ENCODE measurements around the gene TEF. TPM values are rescaled to one million over a fixed set of nuclear protein-coding genes. Genes with fewer than 3 reads are reported as not detected.

TEF gene
- polyA plus RNA-seq, 1 of the 3 experiments (the other 2 are of a cell fraction): 3.6 TPM

DNA sequence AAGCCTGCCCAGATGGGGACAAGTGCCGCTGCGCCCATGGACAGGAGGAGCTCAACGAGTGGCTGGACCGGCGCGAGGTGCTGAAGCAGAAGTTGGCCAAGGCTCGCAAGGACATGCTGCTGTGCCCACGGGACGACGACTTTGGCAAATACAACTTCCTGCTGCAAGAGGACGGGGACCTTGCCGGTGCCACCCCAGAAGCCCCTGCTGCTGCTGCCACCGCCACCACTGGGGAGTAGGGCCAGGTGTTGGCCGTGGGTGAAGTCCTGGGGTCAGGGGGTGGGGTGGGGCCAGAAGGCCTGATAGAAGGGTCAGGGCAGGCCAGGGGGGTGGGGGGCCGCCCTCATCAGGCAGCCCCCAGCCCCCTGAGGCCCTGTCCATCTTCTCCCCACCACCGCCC, 24.6 kb upstream of the TEF start (continued):
- TF ChIP-seq, protein P1, sequence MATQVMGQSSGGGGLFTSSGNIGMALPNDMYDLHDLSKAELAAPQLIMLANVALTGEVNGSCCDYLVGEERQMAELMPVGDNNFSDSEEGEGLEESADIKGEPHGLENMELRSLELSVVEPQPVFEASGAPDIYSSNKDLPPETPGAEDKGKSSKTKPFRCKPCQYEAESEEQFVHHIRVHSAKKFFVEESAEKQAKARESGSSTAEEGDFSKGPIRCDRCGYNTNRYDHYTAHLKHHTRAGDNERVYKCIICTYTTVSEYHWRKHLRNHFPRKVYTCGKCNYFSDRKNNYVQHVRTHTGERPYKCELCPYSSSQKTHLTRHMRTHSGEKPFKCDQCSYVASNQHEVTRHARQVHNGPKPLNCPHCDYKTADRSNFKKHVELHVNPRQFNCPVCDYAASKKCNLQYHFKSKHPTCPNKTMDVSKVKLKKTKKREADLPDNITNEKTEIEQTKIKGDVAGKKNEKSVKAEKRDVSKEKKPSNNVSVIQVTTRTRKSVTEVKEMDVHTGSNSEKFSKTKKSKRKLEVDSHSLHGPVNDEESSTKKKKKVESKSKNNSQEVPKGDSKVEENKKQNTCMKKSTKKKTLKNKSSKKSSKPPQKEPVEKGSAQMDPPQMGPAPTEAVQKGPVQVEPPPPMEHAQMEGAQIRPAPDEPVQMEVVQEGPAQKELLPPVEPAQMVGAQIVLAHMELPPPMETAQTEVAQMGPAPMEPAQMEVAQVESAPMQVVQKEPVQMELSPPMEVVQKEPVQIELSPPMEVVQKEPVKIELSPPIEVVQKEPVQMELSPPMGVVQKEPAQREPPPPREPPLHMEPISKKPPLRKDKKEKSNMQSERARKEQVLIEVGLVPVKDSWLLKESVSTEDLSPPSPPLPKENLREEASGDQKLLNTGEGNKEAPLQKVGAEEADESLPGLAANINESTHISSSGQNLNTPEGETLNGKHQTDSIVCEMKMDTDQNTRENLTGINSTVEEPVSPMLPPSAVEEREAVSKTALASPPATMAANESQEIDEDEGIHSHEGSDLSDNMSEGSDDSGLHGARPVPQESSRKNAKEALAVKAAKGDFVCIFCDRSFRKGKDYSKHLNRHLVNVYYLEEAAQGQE (IDR thresholded peaks at IDR 0.05; ENCODE audit: low read depth, low read length): no peak
- TF ChIP-seq TEAD4 (IDR thresholded peaks at IDR 0.05; ENCODE audit: borderline replicate concordance, insufficient read depth) (no peak), CHD2 (IDR thresholded peaks at IDR 0.05; ENCODE audit: low read length, partially characterized antibody) (no peak), NRF1 (IDR thresholded peaks at IDR 0.05; ENCODE audit: low read depth, low read length) (no peak), SIN3A (IDR thresholded peaks at IDR 0.05; ENCODE audit: borderline replicate concordance, low read depth, low read length) (no peak)

DNA sequence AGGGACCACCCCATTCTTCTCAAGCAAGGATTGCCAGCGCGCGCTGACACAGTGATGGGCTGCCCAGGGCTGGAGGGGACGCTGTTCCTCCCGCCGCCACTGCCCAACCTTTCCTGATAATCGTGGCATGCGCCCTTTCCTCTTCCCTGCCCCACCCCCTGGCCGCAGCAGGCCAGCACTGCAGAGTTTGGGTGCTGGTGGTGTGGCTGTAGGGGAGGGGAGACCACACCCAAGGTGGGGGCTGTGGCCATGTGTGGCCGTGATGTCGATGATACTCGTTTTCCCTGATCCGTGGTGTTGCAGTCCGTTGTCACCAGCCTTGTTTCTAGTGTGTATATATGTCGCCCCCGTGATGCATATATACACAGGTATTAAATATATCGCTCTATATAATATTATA, 22.8 kb upstream of the TEF start:
- H3K9me2 ChIP-seq: no peaks in the 10 kb centered on the region
- no peak overlapping the region for H3K9ac ChIP-seq
- H3K27me3 ChIP-seq (ENCODE audit: insufficient read depth): no peaks in the 10 kb centered on the region
- no peak overlapping the region for H3K4me2 ChIP-seq
- ChIA-PET POLR2A (no interaction called here), CTCF (no interaction called here)
- no peak overlapping the region for H3K27ac ChIP-seq (ENCODE audit: low read depth in 2 of 2, low read length in 1 of 2)
- H3K36me3 ChIP-seq (replicated peaks in 1 of 2; ENCODE audit: control insufficient read depth in 1 of 2, insufficient read depth in 2 of 2, low read length in 1 of 2): peaks cover 0 to 10% of the 10 kb centered on the region in 2 experiments
- H3K9me3 ChIP-seq: no peaks in the 10 kb centered on the region
- WGBS (ENCODE audit: low lambda C conversion rate): 89% methylated on average over 9 of the region's 17 CpGs
- no peak overlapping the region for H2AFZ ChIP-seq (ENCODE audit: low read depth)
- H4K20me1 ChIP-seq (ENCODE audit: insufficient read depth): no peaks in the 10 kb centered on the region
- no peaks in the 10 kb centered on the region for H3F3A ChIP-seq (replicated peaks; ENCODE audit: insufficient read depth)
- H3K4me3 ChIP-seq (ENCODE audit: low read depth in 2 of 2, low read length in 1 of 2): no peak overlapping the region
- DNase-seq: no peak
- H3K4me1 ChIP-seq (ENCODE audit: control insufficient read depth in 1 of 2, insufficient read depth in 2 of 2, low read depth in 1 of 2, low read length in 1 of 2): no peaks in the 10 kb centered on the region
- H3K79me2 ChIP-seq (ENCODE audit: insufficient read depth): no peaks in the 10 kb centered on the region
- TF ChIP-seq, protein P2, sequence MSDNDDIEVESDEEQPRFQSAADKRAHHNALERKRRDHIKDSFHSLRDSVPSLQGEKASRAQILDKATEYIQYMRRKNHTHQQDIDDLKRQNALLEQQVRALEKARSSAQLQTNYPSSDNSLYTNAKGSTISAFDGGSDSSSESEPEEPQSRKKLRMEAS (IDR thresholded peaks at IDR 0.05; ENCODE audit: low read depth): no peak
- TF ChIP-seq, protein P3, sequence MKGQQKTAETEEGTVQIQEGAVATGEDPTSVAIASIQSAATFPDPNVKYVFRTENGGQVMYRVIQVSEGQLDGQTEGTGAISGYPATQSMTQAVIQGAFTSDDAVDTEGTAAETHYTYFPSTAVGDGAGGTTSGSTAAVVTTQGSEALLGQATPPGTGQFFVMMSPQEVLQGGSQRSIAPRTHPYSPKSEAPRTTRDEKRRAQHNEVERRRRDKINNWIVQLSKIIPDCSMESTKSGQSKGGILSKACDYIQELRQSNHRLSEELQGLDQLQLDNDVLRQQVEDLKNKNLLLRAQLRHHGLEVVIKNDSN (IDR thresholded peaks at IDR 0.05; ENCODE audit: borderline replicate concordance, low read depth): no peak
- TF ChIP-seq FOSL2 (IDR thresholded peaks at IDR 0.05; ENCODE audit: borderline replicate concordance, low read depth): no peak
- no peak for TF ChIP-seq SMC3 (IDR thresholded peaks at IDR 0.05; ENCODE audit: low read depth, low read length)
- TF ChIP-seq, protein P4, sequence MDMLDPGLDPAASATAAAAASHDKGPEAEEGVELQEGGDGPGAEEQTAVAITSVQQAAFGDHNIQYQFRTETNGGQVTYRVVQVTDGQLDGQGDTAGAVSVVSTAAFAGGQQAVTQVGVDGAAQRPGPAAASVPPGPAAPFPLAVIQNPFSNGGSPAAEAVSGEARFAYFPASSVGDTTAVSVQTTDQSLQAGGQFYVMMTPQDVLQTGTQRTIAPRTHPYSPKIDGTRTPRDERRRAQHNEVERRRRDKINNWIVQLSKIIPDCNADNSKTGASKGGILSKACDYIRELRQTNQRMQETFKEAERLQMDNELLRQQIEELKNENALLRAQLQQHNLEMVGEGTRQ (IDR thresholded peaks at IDR 0.05; ENCODE audit: borderline replicate concordance, low read depth, low read length): no peak
- no peak for TF ChIP-seq NFIC (IDR thresholded peaks at IDR 0.05; ENCODE audit: borderline replicate concordance)
- TF ChIP-seq, protein P5, sequence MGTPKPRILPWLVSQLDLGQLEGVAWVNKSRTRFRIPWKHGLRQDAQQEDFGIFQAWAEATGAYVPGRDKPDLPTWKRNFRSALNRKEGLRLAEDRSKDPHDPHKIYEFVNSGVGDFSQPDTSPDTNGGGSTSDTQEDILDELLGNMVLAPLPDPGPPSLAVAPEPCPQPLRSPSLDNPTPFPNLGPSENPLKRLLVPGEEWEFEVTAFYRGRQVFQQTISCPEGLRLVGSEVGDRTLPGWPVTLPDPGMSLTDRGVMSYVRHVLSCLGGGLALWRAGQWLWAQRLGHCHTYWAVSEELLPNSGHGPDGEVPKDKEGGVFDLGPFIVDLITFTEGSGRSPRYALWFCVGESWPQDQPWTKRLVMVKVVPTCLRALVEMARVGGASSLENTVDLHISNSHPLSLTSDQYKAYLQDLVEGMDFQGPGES (IDR thresholded peaks at IDR 0.05; ENCODE audit: low read depth, low read length): no peak
- no peak for TF ChIP-seq FOXJ3 (CRISPR knock-in tag; IDR thresholded peaks at IDR 0.05)
- no peak for TF ChIP-seq CHD2 (IDR thresholded peaks at IDR 0.05; ENCODE audit: low read length, partially characterized antibody)
- TF ChIP-seq, protein P1 (IDR thresholded peaks at IDR 0.05; ENCODE audit: low read depth, low read length): no peak
- TF ChIP-seq SIN3A (IDR thresholded peaks at IDR 0.05; ENCODE audit: borderline replicate concordance, low read depth, low read length): no peak
- TF ChIP-seq GABPA (IDR thresholded peaks at IDR 0.05; ENCODE audit: low read depth): no peak
- no peak for TF ChIP-seq MEF2A (IDR thresholded peaks at IDR 0.05; ENCODE audit: borderline replicate concordance, low read depth)
- TF ChIP-seq TAF1 (IDR thresholded peaks at IDR 0.05; ENCODE audit: borderline replicate concordance, low read depth, low read length): no peak
- TF ChIP-seq, protein P6, sequence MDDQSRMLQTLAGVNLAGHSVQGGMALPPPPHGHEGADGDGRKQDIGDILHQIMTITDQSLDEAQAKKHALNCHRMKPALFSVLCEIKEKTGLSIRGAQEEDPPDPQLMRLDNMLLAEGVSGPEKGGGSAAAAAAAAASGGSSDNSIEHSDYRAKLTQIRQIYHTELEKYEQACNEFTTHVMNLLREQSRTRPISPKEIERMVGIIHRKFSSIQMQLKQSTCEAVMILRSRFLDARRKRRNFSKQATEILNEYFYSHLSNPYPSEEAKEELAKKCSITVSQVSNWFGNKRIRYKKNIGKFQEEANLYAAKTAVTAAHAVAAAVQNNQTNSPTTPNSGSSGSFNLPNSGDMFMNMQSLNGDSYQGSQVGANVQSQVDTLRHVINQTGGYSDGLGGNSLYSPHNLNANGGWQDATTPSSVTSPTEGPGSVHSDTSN (IDR thresholded peaks at IDR 0.05): no peak
- TF ChIP-seq RFX5 (IDR thresholded peaks at IDR 0.05; ENCODE audit: low read length): no peak

All from SK-N-SH (cell line).